Measurements from ENCODE around the gene SNRPD3.

SNRPD3 gene

DNA sequence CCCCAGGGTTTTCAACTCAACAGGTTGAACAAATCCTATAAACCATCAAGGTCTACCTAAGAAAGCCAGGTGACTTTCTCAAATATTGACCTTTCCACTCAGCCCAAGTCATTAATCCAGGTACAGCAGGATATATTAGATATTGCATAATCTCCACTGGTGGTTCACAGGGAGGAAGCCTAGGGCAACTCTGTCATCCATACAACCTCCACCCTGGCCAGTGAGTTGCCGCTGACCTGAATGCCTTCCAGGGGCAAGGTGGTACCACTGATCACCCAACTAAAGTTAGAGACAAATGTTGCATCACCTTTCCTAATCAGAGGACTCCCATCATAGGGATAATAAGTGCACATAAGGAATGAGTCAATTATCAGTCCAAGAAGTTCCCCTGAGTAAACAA, 23.7 kb upstream of the SNRPD3 start:
- no peak for DNase-seq (ENCODE audit: low spot score)

DNA sequence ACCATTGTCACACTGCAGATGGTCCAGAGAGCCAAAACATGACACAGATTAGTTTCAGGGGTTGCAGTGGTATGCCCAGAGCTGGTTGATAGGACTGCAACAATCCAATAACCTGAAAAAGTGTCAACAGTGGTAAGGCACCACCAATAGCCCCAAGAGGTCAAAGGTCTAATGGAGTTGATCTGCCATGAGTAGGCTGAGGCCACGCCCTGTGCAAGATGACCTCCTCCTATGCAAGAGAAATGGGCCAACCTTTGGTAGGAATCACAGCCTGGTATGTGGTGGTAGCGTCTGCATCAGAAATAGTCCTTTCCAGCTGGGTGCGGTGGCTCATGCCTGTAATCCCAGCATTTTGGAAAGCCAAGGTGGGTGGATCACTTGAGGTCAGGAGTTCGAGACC, 20.5 kb upstream of the SNRPD3 start:
- DNase-seq (ENCODE audit: low spot score): no peak

DNA sequence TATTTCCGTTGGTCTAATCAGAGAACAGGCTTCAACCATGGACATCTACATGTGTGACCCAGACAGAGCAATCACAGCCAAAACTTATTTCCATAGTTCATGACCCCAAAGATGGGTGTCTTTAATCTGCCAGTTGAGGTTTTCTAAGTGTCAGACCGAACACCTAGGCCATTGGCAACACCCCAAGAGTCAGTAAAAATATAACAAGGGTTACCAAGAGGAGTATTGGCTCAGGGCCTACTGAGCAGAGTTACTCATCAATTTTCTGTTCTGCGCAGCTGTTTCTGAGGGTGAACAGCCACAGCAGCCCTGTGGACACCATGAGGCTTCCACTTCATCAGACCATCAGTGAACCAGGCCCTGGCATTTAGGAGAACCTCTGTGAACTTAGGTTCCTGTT, 19.7 kb upstream of the SNRPD3 start:
- DNase-seq (ENCODE audit: low spot score): no peak

DNA sequence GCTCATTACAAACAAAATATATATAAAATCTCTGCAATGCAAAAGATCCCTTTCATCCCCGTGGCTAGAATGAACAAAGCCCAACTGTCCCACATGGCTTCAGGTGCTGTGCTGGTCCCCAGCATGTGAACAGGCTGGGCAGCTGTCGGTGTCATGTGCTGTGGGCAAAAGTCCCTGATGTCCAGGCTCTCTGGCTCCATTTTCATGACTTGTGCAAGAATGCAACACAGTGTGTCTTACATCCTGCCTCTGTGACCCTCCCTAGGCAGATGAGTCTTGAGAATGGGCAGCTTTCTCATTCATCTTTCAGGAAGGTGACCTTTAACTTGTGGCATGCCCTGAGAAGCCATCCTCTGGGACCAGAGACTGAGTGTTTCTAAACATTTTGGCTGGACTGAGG, 15.3 kb upstream of the SNRPD3 start:
- no peak for DNase-seq (ENCODE audit: low spot score)

DNA sequence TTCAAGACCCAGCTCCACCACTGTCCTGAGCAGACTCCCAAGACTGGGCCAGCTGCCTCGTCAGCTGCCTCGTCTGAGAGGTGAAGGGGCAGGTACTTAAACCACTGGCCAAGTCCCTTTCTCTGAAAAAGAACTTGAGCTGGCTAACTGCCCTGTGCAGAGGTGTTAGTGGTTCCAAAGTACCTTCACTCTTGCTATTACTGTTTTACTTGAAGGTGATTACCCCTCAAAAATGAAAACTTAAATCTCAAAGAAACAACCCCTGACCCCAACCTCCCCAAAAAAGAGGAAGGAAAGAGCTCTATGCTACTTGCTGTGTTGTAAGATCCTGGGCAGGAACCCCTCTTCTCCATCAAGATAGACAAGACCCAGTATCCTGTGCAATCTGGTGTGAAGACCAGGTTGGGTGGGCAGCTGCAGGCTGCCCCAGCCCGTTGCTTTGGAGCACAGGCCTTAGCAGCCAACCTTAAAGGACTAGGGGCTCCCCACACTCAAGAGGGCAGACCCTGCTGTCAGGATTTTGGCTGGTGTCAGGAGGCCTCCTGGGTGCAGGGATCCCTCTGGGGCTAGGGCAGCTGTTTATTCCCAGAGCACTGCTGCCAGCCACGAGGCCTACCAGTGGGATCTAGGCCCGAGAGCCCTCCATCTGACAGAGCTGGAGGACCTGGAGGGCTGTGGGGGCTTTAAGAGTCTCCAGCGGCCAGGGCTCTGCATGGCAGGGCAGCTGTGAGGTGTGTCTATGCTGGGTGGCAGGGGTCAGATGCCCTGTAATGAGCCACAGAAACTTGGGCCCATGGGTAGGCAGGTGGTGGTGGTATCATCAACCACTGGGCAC, 13.9 kb upstream of the SNRPD3 start:
- DNase-seq (ENCODE audit: low spot score): no peak

DNA sequence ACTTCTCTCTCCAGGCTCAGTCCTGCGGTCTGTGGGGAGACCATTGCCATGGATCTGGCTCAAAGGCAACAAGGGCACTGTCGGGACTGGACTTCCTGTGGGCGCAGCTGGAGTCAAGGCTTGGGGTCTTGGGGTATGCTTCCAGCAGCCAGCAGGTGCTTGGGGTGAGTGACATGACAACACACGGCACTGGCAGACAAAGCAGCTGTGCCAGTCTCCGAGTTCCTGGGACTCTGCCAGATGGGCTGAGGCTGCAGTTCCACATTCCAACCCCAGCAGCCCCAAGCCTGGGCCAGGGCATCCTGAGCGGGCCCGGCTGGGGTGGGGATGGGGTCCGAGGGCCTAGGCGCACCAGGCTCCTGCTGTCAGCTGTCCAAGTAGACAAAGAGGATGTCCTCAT, 13.2 kb upstream of the SNRPD3 start:
- DNase-seq (ENCODE audit: low spot score): no peak

DNA sequence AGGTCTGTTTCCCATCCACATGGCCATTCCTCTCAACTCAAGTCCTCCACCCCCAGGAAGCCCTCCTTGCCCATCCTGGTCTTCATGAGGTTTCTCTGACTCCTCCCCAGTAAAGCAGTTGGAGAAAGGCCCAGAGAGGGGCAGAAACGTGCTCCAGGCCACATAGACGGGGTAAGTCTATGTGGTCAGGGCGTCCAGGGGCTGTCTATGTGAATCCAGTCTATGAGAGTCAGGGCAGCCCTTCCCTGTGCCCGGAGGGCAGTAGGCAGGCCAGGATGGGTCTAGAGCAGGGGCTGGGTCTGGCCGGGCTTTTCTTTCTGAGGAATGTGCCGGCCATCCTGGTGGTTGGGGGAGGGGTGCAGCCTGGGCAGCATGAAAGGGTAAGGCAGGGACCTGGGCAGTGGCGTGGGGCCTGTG, 12.6 kb upstream of the SNRPD3 start:
- DNase-seq (ENCODE audit: low spot score): no peak

DNA sequence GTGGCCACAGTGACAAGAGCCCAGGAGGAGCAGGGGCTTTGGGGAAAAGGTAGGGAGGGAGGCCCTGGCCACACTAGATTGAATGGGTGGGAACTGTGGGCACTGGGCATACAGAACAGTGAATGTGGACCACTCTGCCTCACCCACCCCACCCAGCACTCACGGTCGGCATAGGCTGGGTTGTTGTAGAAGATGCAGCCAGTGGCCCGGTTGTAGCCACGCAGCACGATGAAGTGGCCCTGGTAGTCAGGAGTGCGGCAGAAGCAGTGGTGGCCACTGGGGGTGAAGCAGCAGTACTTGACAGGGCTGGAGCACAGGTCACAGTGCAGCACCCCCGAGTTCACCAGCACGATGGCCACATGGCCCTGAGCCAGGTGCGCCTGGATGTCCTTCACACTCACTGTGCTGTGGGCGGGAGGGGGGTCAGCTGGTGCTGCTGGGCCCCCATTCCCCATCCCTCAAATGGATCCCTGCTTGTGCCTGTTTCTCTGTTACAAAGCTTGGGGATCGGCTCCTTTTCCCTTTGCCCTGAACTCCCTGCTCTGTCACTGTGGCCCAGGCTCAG, 12.0 kb upstream of the SNRPD3 start:
- no peak for DNase-seq (ENCODE audit: low spot score)

DNA sequence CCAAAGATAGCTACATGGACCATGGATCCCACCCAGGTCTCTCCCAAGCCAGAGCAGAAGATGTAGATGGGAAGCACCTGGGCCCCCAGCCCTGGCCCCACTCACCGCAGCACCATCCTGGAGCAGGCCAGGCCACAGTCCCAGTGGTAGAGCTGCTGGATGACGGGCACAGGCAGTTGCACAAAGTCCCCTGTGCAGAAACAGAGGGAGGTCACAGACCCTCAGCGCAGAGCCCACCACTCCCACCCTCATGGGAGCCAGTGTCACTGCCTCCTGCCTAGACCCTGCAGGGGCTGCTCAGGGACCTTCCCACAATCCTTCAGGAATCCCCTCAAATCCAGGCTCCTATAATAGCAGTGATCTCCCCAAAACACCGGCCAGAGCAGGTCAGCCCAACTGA, 7.0 kb upstream of the SNRPD3 start:
- DNase-seq (ENCODE audit: low spot score): no peak

DNA sequence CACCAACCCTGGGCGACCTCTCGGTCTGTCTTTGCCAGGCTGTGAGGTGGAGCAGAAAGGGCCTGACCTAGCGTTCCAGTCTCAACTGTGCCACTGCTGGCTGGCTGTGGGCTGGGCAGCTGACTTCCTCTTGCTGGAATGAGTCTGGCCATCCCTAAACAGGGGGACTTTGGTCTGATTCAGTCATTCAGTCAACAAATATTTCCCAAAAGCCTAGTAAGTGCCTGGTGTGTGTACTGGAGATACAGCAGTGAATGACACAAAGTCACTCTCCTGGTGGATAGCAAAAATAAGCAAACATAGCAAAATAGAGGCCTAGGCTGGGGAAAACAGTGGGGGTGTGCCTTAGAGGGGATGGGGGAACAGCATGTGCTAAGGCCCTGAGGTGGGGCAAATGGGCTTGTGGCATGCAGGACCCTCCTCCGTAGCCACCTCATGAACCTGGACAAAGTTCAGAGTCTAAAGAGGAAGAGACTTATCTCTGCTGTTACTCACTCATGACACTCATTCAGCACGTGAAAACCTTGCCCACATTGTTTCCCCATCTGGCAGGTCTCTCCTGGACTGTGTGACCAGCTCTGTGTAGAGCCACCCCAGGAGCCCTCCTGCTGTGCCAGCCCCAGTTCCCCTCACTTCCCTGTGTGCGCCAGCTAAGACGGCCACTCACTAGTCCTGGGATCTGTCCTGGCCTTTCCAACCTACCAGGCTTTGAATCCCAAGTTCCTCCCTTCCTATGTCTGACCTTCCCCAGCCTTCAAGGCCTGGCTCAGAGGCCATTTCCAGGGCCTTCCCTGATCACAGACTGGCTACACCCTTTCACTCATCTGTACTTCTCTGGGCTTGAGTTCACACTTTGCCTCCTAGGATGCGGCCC, 5.5 kb upstream of the SNRPD3 start:
- no peak for DNase-seq (ENCODE audit: low spot score)

DNA sequence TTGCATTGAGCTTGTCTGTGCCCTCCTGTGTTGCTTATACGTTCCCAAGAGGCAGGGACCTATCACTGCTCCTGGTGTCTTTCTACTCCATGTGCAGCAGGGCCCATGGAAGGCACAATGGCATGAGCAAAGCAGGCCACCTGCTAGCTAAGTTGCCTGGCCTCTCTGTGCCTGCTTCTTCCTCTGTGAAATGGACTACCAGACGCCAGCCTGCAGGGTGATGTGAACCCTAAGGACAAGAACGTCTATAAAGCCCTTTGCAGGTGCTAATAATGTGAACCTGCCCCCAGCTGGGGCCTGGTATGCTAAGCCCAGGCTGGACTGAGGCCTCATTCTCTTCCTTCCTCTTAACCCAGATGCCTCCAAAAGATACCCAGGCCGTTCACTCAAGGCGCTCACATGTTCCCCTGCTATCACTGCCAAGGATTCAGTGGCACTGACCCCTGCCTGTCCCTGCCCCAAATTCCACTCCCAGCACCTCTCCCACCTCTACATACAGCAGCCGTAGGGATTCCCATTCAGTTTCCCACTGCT, 4.8 kb upstream of the SNRPD3 start:
- no peak for DNase-seq (ENCODE audit: low spot score)

DNA sequence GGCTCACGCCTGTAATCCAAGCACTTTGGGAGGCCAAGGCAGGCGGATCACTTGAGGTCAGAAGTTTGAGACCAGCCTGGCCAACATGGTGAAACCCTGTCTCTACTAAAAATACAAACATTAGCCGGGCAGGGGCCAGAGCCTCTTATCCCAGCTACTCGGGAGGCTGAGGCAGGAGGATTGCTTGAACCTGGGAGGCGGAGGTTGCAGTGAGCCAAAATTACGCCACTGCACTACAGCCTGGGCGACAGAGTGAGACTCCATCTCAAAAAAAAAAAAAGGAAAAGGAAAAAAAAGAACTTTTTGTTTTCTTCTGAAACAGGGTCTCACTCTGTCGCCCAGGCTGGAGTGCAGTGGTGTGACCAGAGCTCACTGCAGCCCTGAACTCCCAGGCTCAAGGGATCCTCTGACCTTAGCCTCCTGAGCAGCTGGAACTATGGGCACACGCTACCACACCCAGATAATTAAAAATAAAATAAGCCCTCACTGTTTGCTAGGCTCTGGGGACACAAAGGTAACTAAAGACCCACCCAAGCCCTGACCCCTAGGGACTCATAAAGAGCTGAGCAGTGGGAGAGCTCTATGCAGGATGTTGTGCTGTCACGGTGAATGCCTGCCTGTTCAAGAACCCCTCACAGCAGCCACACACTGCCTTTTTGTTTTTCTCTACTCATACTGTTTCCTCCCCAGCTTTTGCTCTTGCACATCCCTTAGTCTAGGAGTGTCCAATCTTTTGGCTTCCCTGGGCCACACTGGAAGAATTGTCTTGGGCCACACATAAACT, 3.1 kb upstream of the SNRPD3 start:
- DNase-seq (ENCODE audit: low spot score): peak; percentile 71

DNA sequence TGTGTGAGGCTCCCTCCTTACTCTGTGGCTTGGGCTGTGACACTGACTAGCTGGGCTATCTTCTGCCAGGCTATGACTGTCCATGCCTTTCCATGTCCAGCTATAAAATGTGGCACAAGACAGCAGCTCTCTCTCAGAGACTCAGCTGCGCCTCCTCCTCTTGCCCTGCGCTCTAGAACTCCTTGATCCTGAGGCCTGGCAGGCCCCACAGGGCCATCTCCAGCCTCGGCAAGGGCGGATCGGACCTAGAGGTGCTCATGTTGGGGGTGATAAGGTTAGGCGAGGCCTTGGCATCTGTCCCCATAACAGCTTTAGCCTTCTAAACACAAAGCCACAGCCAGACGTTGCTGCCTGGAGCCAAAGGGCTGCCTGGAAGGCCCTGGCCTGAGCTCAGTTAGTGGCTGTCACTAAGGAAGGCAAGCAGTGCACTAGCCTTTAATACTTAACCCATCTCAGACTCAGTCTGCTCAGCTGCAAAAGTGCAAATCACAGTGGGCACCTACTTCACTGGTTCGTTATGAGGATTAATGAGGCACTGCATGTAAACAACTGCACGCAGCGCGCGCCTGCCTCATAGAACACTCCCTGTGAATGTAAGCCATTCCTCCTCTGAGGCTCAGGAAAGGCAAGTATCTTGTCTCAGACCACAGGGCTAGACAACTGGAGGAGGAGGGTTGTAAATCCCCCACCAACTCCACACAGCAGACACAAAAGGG, 2.0 kb upstream of the SNRPD3 start:
- no peak for DNase-seq (ENCODE audit: low spot score)

DNA sequence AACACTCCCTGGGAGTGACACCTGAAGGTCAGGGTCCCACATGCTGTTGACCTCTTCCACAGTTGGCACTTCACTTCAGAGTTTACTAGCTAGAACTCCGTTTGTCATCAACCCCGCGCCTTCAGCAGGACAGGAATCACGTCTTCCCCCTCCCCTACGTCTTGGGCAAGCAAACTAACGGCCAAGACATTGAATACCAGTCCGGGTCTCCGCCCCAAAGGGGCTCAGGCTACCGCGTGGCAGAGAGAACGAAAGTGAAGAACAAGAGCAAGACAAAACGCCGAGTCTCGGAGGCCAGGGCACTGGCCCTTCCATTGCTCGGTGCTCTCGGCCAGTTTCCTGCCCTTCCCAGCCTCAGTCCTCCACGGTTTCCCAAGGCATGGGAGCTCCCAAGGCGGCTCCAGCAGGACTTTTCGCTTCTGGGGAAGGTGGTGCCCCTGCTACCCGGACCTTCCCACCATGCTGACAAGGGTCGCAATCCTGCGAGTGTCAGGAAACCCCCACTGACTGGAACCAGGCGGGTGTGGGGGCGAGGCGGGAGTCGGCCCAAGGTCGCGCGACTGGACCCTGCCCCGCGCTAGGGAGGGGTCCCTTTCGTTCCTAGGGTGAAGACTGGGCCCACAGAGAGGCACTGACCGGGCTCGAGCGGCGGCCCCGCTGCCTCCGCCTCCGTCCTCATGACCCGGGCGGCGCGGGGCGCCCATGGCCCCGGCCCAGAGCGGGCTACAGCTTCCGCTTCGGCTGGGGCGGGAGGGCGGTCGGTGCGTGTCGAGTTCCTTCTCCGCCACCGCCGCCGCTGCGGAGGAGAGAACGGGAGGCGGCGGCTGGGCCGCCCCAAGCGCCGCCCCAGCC, 1.3 kb upstream of the SNRPD3 start, which contains the start of gene GUCD1:
GUCD1 (minus strand) TSS at position 826 of the 852 bp plus-strand sequence; CDS start at position 679, 147 bp downstream.
- peak; percentile 36 for DNase-seq (ENCODE audit: low spot score)

DNA sequence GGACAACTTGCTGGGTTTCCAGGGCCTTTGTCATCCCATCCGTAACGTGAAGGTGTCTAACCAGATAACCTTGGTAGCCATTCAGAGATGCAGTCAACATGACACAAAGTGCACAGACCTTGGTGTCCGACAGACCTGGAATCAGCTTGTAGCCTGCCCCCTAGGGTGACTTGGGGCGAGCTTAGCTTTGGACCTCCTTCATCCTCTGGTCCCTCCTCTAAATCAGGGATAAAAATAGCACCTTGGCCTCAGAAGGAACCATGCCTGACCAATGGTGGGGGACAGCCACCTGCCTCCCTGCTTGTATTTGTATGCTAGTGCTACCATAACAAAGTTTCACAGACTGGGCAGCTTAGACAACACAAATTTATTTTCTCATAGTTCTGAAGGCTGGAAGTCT, 3.7 kb downstream of the SNRPD3 start:
- DNase-seq (ENCODE audit: low spot score): no peak

DNA sequence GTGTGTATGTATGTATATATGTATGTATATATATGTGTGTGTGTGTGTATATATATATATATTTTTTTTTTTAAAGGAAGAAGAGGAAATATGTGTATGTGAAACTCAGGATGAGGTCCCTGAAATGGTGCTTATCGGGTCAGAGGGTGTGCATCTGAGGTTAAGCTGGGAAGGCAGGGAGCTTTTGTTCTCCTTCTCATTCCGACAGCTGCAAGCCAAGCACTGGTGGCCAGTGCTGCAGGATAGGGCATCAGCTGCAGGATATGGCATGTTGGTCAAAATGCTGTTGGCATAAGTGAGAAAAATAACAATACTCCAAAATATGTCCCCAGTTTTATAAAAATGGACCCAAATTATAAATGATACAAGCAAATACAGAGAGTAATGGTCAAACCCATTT, 7.4 kb downstream of the SNRPD3 start:
- DNase-seq (ENCODE audit: low spot score): no peak

DNA sequence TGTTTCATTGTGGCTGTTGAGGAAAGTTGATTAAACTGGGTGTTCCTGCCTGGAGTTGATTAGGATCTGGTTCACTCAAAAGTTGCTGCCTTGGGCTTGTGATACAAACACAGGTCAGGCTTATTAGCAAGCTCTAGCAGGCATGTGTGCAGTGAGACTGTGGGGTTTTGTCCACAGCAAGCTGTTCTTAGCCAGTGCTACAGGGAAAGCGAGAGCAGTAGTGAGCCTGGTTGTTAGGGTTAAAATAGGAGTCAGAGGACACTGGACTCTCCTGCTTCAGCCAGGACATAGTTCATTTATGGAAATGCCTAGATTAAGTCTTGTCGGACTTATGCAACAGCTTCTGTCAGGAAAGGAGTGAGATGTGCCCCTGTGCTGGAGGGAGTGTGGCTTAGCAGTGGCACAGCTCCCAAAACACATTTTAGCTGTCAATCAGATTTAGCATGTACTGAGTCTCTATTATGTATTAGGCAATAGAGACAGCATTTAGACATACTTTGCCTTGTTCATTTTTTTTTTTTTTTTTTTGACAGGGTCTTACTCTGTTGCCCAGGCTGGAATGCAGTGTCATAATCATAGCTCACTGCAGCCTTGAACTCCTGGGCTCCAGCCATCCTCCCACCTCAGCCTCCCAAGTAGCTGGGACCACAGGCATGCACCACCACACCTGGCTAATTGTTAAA, 8.7 kb downstream of the SNRPD3 start:
- no peak for DNase-seq (ENCODE audit: low spot score)

DNA sequence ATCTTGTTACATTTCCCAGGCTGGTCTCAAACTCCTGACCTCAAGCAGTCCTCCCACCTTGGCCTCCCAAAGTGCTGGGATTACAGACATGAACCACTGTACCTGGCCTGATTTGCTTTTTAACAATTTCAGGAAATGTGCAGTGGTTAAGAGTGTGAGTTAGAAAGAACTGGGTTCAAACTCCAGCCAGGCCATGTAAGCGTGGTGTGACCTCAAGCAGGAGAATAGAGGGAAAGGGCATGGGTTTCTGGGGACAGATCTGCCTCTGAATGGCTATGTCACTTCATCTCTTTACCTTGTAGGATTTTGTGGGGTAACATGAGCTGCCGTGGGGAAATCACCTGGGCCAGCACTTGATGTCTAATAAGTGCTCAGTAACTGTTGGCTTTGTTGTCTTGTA, 9.3 kb downstream of the SNRPD3 start:
- DNase-seq (ENCODE audit: low spot score): no peak

DNA sequence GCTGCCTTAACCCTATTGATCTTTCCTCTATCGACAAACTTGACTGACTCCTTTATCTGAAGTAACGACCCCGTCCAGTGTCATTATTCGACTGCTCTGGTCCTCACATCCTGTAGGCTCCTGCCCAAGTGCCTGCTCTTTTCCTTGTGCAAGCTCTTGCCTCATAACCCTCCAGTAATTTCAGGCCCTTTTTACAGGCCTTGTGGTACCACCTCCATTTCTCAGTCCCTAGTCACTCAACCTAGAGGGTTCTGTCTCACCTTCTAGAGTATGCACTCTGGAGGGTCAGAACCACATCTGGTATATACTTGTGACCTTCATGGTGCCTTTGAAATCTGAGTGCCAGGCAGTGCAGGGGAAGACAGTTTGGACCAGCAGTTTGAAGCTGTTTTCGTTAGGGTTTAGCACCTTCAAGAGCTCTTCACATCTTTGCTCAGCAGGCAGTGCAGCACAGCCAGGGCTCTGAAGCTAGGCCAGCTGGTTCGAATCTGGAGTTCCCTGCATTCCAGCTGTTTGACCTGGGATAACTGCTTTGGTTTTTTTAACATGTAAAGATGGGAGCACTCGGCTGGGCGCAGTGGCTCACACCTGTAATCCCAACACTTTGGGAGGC, 11.2 kb downstream of the SNRPD3 start:
- DNase-seq (ENCODE audit: low spot score): no peak

Measured in germinal center (tissue), 1 donor.